GM19193 (cell line): Measurements from ENCODE around the gene ZNF691.
A peak's percentile ranks its signal among the peaks of the same experiment; 100 is the strongest.

Experiments used
- POLR2A ChIP-seq: IDR thresholded peaks from 4 replicates; pipeline ENCODE4 v1.6.1; 2011; ENCODE audit not compliant: insufficient read depth, insufficient read length; ENCODE audit errors: extremely low read depth

The ZNF691 gene

GRCh38 chr1:42846257-42847110 is at the start of gene ZNF691:
Gene ZNF691, plus strand, starts transcription at chr1:42846613. Its CDS starts 3,046 bp downstream, at chr1:42849659.
- peak; percentile 73 for TF ChIP-seq POLR2A

- TF ChIP-seq POLR2A = no peak
Observed at GRCh38 chr1:42797414-42797813, 49.0 kb upstream of the ZNF691 start.

GRCh38 chr1:42797979-42798378 is 48.4 kb upstream of the ZNF691 start:
- no peak for TF ChIP-seq POLR2A

GRCh38 chr1:42801832-42802473 is 44.5 kb upstream of the ZNF691 start:
- TF ChIP-seq POLR2A = no peak

DNA sequence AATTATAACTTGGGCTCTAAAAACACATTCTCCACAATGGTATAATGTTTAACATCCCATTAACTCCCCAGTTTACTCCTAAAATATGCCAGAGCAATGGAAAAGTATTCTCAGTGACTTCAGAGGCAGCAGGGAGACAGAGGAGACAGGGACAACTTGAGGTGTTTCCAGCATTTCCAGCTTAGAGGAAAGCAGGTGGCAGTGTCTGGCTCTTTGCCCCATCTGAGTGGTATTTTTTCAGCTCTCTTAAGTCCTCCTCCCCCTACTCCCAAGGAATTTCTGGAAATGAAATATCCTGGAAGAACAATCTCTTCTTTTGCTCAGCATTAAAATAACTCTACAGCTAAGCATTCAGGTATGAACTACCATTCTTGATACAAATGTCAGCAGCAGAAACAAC is 40.2 kb upstream of the ZNF691 start:
- TF ChIP-seq POLR2A = no peak

DNA sequence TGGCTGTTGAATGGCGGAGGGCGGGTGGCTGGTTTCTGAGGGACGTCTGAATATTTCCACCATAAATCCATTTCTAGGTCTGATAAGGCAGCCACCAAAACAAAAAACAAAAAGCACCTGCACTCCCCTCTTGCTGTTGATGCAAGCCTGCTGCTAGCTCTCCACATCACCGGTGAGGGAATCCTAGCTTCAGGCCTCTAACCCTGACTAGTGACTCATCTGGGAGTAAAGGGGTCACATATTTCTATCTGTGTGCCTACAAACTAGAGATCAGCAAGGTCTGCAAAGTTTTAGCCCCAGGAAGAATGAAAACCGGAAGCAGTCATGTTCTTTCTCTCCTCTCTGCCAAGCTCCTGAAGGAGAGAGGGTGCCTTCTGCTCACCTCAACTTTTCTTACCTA is 39.8 kb upstream of the ZNF691 start:
- TF ChIP-seq POLR2A = no peak

GRCh38 chr1:42807056-42807668 is 39.3 kb upstream of the ZNF691 start:
- TF ChIP-seq POLR2A = no peak

DNA sequence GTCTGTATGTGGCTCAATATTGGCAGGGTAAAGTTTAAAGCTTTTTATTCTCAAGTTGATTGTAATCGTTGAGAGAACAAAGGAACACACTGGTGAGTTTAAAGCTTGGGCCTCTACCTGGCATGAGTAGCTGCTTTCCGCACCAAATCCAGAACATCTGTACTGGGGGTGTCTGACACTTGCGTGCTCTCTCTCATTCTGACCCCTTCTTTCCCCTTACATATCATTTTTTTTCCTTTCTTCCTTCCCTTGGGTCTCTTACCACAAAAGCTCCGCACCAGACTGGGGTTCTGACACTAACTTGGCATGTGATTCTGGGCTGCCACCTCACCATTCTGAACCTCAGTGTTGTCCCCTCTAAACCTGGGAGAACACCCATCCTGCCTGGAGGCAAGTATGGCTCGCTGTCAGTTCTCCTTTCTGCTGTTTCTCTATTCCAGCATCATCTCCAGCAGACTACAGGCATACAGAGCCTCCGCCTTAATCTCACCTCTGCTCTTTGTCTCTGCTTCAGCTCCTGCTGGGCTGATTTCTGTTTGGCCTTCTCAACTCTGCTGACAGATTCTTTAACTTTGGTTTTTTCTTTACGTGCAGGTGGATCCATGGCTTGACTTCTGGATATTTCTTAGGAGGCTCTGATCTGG is 30.4 kb upstream of the ZNF691 start:
- no peak for TF ChIP-seq POLR2A

GRCh38 chr1:42816585-42817439 is 29.6 kb upstream of the ZNF691 start, which contains the start of the genes ERMAP and SVBP:
Gene ERMAP, plus strand, starts transcription at chr1:42817122. Its CDS starts 13,327 bp downstream, at chr1:42830449.
Gene SVBP, minus strand, starts transcription at chr1:42817397. Its CDS starts 853 bp downstream, at chr1:42816544.
- TF ChIP-seq POLR2A = peak; percentile 83

- no peak for TF ChIP-seq POLR2A
Observed at GRCh38 chr1:42817440-42817767, 29.0 kb upstream of the ZNF691 start.

DNA sequence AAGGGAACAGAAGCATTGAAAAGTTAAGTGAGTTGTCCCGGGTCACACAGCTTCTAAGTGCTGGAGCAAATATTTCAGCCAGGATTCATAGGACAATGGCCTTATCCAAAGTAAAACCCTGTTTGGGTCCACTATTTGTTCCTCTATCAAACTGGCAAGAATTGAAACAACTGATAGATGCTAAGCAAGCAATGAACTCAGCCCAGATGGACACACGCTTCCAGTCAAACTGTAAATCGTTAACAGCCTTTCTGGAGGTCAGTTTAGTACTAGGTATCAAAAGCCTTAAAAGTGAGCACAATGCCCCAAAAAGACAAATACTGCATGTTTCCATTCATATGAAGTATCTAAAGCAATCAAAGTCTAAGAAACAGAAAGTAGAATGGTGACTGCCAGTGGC is 28.4 kb upstream of the ZNF691 start:
- no peak for TF ChIP-seq POLR2A

DNA sequence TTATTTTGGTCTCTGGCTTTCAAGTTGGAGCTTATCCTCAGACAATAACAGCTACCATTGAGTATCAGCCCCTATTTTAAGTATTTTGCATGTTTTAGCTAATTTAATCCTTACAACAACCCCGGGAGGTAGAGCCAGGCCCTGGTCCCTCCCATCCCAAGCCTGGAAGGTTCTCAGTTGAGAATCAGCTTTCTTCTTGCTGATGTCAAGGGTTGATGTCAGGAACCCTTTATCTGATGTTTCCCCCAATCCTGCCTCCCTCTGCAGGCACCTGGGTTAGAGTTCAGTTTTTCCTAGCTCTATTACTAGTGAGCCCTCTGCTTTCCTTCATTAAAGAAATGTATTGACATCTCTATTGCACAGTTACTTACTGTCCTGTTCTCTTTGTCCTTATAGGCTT is 25.6 kb upstream of the ZNF691 start:
- TF ChIP-seq POLR2A = no peak

DNA sequence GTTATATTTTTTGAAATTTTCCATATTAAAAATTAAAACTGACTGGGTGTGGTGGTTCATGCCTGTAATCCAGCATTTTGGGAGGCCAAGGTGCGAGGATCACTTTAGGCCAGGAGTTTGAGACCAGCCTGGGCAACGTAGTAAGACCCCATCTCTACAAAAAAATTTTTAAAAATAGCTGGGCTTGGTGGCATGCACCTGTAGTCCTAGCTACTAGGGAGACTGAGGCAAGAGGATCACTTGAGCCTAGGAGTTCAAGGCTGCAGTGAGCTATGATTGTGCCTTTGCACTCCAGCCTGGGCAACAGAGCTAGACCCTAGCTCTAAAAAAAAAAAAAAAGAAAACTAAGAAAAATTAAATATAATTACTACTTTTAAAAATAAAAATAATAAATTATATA is 24.7 kb upstream of the ZNF691 start:
- no peak for TF ChIP-seq POLR2A

GRCh38 chr1:42822800-42823392 is 23.5 kb upstream of the ZNF691 start:
- no peak for TF ChIP-seq POLR2A
